Measurements from ENCODE around the gene LRRC61.

DNA sequence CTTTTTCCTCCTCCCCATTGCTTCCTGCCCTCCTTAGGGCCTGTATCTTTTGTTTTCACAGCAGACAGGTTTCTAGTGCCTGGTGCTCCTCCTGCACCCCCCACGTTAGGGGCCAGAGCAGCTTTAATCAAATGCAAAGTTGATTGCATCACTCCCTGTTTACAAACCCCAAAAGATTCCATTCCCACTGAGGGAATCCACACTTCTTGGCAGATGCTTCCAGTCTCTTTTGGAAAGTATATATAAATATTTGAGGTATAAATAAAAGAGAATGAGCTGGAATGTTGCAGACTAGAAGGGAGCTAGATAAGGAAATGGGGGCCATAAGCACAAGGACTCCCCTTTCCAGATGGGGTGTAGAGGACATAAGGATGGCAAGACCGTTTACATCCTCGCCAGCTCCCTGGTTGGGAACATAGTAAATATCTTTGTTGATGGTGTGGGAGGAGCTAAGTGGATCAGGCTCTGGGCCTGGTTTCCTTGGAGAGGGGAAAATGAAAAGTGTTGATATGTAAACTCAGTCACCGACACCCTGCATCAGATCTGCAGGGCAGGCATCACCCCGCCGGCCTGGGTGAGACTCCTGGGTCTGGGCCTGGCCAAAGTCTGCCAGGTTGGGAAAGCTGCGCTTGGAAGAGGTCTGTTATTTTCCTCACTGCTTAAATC is 12.1 kb downstream of the LRRC61 start:
- TF ChIP-seq, protein P1, sequence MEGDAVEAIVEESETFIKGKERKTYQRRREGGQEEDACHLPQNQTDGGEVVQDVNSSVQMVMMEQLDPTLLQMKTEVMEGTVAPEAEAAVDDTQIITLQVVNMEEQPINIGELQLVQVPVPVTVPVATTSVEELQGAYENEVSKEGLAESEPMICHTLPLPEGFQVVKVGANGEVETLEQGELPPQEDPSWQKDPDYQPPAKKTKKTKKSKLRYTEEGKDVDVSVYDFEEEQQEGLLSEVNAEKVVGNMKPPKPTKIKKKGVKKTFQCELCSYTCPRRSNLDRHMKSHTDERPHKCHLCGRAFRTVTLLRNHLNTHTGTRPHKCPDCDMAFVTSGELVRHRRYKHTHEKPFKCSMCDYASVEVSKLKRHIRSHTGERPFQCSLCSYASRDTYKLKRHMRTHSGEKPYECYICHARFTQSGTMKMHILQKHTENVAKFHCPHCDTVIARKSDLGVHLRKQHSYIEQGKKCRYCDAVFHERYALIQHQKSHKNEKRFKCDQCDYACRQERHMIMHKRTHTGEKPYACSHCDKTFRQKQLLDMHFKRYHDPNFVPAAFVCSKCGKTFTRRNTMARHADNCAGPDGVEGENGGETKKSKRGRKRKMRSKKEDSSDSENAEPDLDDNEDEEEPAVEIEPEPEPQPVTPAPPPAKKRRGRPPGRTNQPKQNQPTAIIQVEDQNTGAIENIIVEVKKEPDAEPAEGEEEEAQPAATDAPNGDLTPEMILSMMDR (conservative IDR thresholded peaks at IDR 0.05; ENCODE audit: low read length), result no peak
- TF ChIP-seq EZH2phosphoT487 (IDR thresholded peaks at IDR 0.05; ENCODE audit: borderline replicate concordance, low read depth, low read length), result no peak

Measured in OCI-LY7 (cell line).